DMS 273 (cell line): ENCODE data around the gene NUMBL.
"Not testable (repeated sequence)": the region's sequence is repeated elsewhere in the genome, so short reads cannot be mapped to it uniquely, and the experiment has no call there.

Experiments used
- DNase-seq: peaks from one replicate; lab custom pipeline; 2025; ENCODE audit not compliant: unreplicated experiment; lab: John Stamatoyannopoulos, UW

NUMBL gene

DNA sequence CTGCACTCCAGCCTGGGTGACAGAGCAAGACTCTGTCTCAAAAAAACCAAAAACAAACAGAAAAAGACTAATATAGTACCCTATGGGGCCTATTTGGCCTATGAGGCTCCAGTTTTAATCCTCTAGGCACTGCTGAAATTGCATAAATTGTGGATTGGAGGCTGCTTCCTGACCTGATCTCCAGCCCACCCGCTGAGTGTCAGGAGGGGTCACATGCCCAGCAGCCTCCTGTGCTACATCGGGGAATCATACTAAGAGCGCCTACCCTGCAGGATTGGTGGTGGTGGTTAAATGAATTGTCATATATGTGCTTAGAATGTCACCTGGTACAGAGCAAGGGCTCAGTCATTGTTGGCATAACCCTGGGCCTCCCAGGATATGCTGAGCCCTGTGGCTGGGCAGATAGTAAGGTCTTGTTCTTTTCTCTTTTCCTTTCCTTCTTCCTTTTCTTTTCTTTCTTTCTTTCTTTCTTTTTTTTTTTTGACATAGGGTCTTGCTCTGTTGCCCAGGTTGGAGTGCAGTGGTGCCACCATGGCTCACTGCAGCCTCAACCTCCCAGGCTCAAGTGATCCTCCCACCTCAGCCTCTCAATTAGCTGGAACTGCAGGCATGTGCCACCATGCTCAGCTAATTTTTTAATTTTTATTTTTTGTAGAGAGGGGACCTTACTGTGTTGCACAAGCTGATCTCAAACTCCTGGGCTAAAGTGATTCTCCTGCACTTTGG is 58.0 kb downstream of the NUMBL start:
- DNase-seq: no peak

DNA sequence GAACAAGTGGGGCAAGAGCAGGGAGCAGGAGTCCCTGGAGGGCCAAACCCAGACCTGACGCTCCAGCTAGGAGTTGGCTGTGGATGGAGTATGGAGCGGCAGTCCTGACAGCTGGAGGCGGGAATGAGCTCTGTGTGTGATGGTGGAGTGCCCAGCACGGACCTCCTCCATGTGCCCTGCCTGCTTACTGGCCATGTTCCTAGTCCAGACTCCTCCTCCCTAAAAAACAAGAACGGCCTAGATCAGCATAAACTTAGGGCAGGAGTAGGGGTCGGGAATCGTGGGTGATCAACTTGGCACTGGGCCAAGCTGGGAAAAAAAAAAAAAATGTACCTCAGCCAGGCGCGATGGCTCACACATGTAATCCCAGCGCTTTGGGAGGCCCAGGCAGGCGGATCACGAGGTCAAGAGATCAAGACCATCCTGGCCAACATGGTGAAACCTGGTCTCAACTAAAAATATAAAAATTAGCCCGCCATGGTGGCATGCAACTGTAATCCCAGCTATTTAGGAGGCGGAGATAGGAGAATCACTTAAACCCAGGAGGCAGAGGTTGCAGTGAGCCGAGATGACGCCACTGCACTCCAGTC is 59.8 kb downstream of the NUMBL start:
- no peak for DNase-seq

DNA sequence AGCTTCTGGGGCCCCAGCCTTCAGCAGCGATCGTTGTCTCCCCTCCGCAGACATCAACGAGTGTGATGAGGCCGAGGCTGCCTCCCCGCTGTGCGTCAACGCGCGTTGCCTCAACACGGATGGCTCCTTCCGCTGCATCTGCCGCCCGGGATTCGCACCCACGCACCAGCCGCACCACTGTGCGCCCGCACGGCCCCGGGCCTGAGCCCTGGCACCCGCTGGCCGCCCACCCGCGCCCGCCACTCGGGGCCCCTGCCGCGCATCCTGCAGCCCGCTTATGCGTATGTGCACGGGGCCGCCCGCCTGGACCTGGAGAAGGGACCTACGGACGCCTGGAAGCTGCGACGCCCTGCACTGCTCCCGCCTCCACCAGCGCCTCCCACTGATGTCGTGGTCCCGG is 61.1 kb downstream of the NUMBL start:
- no peak for DNase-seq

- no peak for DNase-seq
Measured at GRCh38 chr19:40627486-40628279, 62.8 kb downstream of the NUMBL start.

- DNase-seq: no peak
Measured at GRCh38 chr19:40626918-40627317, 63.5 kb downstream of the NUMBL start.

DNA sequence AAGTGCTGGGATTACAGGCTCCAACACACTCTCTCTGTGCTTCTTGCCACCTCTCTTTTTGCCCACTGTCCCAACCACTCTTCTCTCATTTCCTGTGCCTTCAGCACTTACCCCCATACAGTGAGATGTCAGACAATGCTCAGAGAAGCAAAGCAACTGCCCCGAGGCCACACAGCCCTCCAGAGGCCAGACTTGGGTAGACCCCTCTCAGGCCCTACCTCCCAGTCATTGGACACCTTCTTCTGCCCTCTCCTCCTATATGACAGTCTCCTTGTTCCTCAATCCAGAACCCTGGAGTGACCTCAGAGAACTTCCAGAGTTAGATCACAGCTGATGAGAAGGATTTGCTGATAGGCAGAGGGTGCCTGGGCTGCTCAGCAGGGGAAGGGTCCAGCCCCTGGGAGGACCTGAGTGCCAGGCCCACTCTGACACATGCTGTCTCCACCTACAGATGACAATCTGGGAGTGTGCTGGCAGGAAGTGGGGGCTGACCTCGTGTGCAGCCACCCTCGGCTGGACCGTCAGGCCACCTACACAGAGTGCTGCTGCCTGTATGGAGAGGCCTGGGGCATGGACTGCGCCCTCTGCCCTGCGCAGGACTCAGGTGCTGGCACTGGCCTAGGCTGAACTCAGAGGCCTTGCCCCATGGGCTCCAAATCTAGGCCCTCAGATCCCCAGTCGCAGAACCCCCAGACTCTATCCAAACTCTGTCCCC is 64.9 kb downstream of the NUMBL start:
- DNase-seq: no peak

- not testable (repeated sequence) for DNase-seq
Measured at GRCh38 chr19:40624369-40625153, 65.9 kb downstream of the NUMBL start.

DNA sequence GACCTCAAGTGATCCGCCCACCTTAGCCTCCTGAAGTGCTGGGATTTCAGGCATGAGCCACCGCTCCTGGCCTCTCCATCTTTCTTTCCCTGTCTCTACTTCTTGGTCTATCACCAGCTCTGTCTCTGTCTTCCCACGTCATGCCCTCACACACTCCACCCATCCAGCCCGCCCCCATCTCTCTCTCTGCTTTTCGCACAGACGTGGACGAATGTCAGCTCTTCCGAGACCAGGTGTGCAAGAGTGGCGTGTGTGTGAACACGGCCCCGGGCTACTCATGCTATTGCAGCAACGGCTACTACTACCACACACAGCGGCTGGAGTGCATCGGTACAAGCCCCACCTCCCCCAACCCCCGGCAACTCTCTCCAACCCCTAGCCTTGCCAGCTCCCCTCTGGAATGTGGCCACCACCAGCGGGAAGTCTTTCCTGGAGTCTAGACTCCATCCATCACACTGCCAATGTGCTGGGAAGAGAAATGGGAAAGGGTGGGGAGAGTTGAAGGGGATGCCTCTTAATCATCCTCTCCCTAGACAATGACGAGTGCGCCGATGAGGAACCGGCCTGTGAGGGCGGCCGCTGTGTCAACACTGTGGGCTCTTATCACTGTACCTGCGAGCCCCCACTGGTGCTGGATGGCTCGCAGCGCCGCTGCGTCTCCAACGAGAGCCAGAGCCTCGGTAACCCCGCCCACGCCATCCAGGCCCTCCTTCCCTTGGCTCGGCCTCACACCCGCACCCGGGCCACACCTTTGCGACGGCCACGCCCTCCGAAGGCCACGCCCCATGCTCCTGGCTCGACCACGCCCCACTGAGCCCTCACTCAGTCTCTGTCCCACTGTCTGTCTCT is 66.8 kb downstream of the NUMBL start:
- peak; percentile 79 for DNase-seq

GRCh38 chr19:40622773-40623075 is 67.7 kb downstream of the NUMBL start:
- no peak for DNase-seq

GRCh38 chr19:40621966-40622772 is 68.3 kb downstream of the NUMBL start:
- DNase-seq: no peak

GRCh38 chr19:40621283-40621682 is 69.2 kb downstream of the NUMBL start:
- no peak for DNase-seq

DNA sequence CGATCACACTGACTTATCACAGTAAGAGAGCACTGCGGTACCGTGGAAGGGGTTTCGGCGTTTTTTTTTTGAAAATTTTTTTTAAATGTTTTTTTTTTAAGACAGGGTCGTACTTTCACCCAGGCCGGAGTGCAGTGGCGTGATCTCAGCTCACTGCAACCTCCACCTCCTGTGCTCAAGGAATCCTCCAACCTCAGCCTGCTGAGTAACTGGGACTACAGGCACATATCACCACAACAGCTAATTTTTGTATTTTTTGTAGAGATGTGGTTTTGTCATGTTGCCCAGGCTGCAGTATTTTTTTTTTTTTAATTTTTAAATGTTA is 70.3 kb downstream of the NUMBL start:
- DNase-seq: no peak

GRCh38 chr19:40619333-40620160 is 70.9 kb downstream of the NUMBL start:
- DNase-seq: no peak

DNA sequence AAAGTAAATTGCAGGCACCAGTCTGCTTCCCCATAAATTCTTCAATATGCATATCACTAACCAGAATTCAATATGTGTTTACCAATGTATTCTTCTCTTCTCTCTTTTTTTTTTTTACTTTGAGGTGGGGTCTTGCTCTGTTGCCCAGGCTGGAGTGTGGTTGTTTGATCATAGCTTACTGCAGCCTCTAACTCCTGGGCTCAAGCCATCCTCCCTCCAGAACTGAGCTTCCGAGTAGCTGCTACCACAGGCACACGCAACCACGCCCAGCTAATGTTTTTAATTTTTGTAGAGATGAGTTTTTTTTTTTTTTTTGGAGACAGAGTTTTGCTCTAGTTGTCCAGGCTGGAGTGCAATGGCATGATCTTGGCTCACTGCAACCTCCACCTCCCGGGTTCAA is 72.5 kb downstream of the NUMBL start:
- no peak for DNase-seq

- DNase-seq: no peak
Measured at GRCh38 chr19:40616941-40617340, 73.5 kb downstream of the NUMBL start.

- DNase-seq: no peak
Measured at GRCh38 chr19:40616178-40616577, 74.3 kb downstream of the NUMBL start.
